Right cardiac atrium (tissue), 5 donors: ENCODE data around the gene KCTD5. TPM values are rescaled to one million over a fixed set of nuclear protein-coding genes. Genes with fewer than 3 reads are reported as not detected.
A peak's percentile ranks its signal among the peaks of the same experiment; 100 is the strongest.

ENCODE experiments used
- ATAC-seq, 2 donors: fragments of 200-7000 bp; cut with Tn5 transposase; one replicate each; pipeline versions ENCODE4 v1.8.0 to v1.9.1; 2020; ENCODE audit warnings: moderate library complexity in 2 of 2, mild to moderate bottlenecking in 1 of 2
- DNase-seq, 3 donors: peaks; one replicate each; pipeline ENCODE4 v3.0.0-alpha.2; 2020
- H3K27ac ChIP-seq: one replicate; pipeline ENCODE4 v1.5.1; 2013; ENCODE audit warnings: mild to moderate bottlenecking, low read length, control low read depth, moderate library complexity
- H3K27me3 ChIP-seq: one replicate; pipeline ENCODE4 v1.6.1; 2013; ENCODE audit not compliant: control insufficient read depth, insufficient read depth
- H3K4me1 ChIP-seq: one replicate; pipeline ENCODE4 v1.6.1; 2013; ENCODE audit warnings: low read length; ENCODE audit not compliant: control insufficient read depth, insufficient read depth
- H3K4me3 ChIP-seq: one replicate; pipeline ENCODE4 v1.5.1; 2013; ENCODE audit warnings: low read length, control low read depth
- H3K9me3 ChIP-seq: one replicate; pipeline ENCODE4 v1.6.1; 2013; ENCODE audit warnings: low read length; ENCODE audit not compliant: control insufficient read depth
- WGBS: extraction: QIAGEN DNeasy Blood & Tissue Kit; methylation state at CpG from one replicate; pipeline ENCODE4 v1.1.7; 2013; 5-methylcytosine and 5-hydroxymethylcytosine counted together
- intact Hi-C, 4 donors: fragments of 100-400 bp; cut with DNase I; formaldehyde crosslinking; loops; one replicate each; pipeline versions ENCODE4 v1.11.0 to v1.14.0; 2022 to 2023
- polyA plus RNA-seq: library from polyadenylated mRNA; stranded (reverse); fragments of 200-250 nt; gene quantifications from one replicate; pipeline ENCODE4 v1.2.3, GENCODE V29; 2013
- total RNA-seq, 4 donors: library from RNA; stranded (reverse); fragmentation: NEBNext Ultra II Directional; extraction: Animal tissue kit (Norgen Biotek cat#: 25700); gene quantifications; one replicate each; pipeline ENCODE4 v1.2.1, GENCODE V29; 2021
- donor health status: healthy with polysubstance abuse.
- donor health status: DM: no; HTN: yes; CAD: no.
- donor health status: DM: no; HTN: no; CAD: no.
- donor health status: DM: no; HTN: yes; CAD: no; lungs with severe emphysema.
- donor health status: DM: yes; HTN: yes; CAD: no.

Gene KCTD5
- total and polyA plus RNA-seq, 5 donors: 10.6 to 13.7 (median 11.7) TPM

GRCh38 chr16:2711370-2712062 lies 29.2 kb downstream of the KCTD5 start:
- H3K27me3 ChIP-seq: no peaks in the 10 kb centered on the region
- 62% methylated on average over 22 of the region's 22 CpGs for WGBS
- H3K27ac ChIP-seq: no peak overlapping the region
- H3K4me3 ChIP-seq: no peak overlapping the region
- ATAC-seq (no peak), DNase-seq (peak in 1 of 3 donors; percentile 36)
- no peaks in the 10 kb centered on the region for H3K9me3 ChIP-seq
- intact Hi-C loops: no loop called here
- H3K4me1 ChIP-seq: no peaks in the 10 kb centered on the region

- no peak overlapping the region for H3K4me3 ChIP-seq
- ATAC-seq (no peak), DNase-seq (peak in 1 of 3 donors; percentile 45)
- no peak overlapping the region for H3K27ac ChIP-seq
- 81% methylated on average over 14 of the region's 14 CpGs for WGBS
- no peaks in the 10 kb centered on the region for H3K27me3 ChIP-seq
- intact Hi-C loops: no loop called here
- no peaks in the 10 kb centered on the region for H3K9me3 ChIP-seq
- no peaks in the 10 kb centered on the region for H3K4me1 ChIP-seq
Measured at GRCh38 chr16:2712063-2712441, 29.7 kb downstream of the KCTD5 start.

- Histone ChIP-seq H3K4me3 (no peak overlapping the region), H3K9me3 (no peaks in the 10 kb centered on the region), H3K27me3 (no peaks in the 10 kb centered on the region), H3K27ac (no peak overlapping the region), H3K4me1 (no peaks in the 10 kb centered on the region)
- 81% methylated on average over 21 of the region's 21 CpGs for WGBS
- no peak for ATAC-seq
- DNase-seq: peak in 1 of 3 donors; percentile 53
- intact Hi-C loops: no loop called here
Measured at GRCh38 chr16:2712546-2712945, 30.2 kb downstream of the KCTD5 start.

GRCh38 chr16:2713523-2713922 lies 31.2 kb downstream of the KCTD5 start:
- Histone ChIP-seq H3K27ac (no peak overlapping the region), H3K4me3 (no peak overlapping the region), H3K27me3 (no peaks in the 10 kb centered on the region), H3K9me3 (no peaks in the 10 kb centered on the region), H3K4me1 (no peaks in the 10 kb centered on the region)
- WGBS: 79% methylated on average over 14 of the region's 14 CpGs
- intact Hi-C loops: no loop called here
- no peak for ATAC-seq
- DNase-seq: no peak

GRCh38 chr16:2713985-2714774 lies 31.9 kb downstream of the KCTD5 start:
- no peak overlapping the region for H3K4me3 ChIP-seq
- H3K9me3 ChIP-seq: no peaks in the 10 kb centered on the region
- DNase-seq (no peak), ATAC-seq (no peak)
- no peaks in the 10 kb centered on the region for H3K4me1 ChIP-seq
- intact Hi-C loops: no loop called here
- WGBS: 85% methylated on average over 28 of the region's 28 CpGs
- no peaks in the 10 kb centered on the region for H3K27me3 ChIP-seq
- no peak overlapping the region for H3K27ac ChIP-seq

- H3K27me3 ChIP-seq: no peaks in the 10 kb centered on the region
- intact Hi-C loops: no loop called here
- ATAC-seq: no peak
- H3K4me3 ChIP-seq: no peak overlapping the region
- no peak overlapping the region for H3K27ac ChIP-seq
- 31% methylated on average over 9 of the region's 9 CpGs for WGBS
- DNase-seq: no peak
- no peaks in the 10 kb centered on the region for H3K9me3 ChIP-seq
- no peaks in the 10 kb centered on the region for H3K4me1 ChIP-seq
Measured at GRCh38 chr16:2715064-2715463, 32.7 kb downstream of the KCTD5 start.

GRCh38 chr16:2715519-2715918 lies 33.2 kb downstream of the KCTD5 start:
- WGBS: 6% methylated on average over 33 of the region's 33 CpGs
- DNase-seq (peak; percentile 68 to 90 (median 87)), ATAC-seq (peak; percentile 51 to 63)
- Histone ChIP-seq H3K9me3 (no peaks in the 10 kb centered on the region), H3K4me3 (no peak overlapping the region), H3K4me1 (no peaks in the 10 kb centered on the region), H3K27ac (no peak overlapping the region), H3K27me3 (no peaks in the 10 kb centered on the region)
- intact Hi-C loops: no loop called here

- Histone ChIP-seq H3K27me3 (no peaks in the 10 kb centered on the region), H3K4me1 (no peaks in the 10 kb centered on the region), H3K4me3 (no peak overlapping the region), H3K9me3 (no peaks in the 10 kb centered on the region), H3K27ac (no peak overlapping the region)
- no peak for ATAC-seq
- intact Hi-C loops: no loop called here
- no peak for DNase-seq
- 58% methylated on average over 17 of the region's 17 CpGs for WGBS
Measured at GRCh38 chr16:2715966-2716885, 33.9 kb downstream of the KCTD5 start.

GRCh38 chr16:2716948-2717347 lies 34.6 kb downstream of the KCTD5 start:
- Histone ChIP-seq H3K27ac (no peak overlapping the region), H3K9me3 (no peaks in the 10 kb centered on the region), H3K4me3 (no peak overlapping the region), H3K27me3 (no peaks in the 10 kb centered on the region), H3K4me1 (no peaks in the 10 kb centered on the region)
- ATAC-seq (no peak), DNase-seq (no peak)
- 76% methylated on average over 10 of the region's 10 CpGs for WGBS
- intact Hi-C loops: no loop called here

GRCh38 chr16:2717383-2718263 lies 35.3 kb downstream of the KCTD5 start:
- no peak overlapping the region for H3K4me3 ChIP-seq
- no peaks in the 10 kb centered on the region for H3K27me3 ChIP-seq
- DNase-seq (no peak), ATAC-seq (no peak)
- WGBS: 71% methylated on average over 21 of the region's 21 CpGs
- H3K4me1 ChIP-seq: no peaks in the 10 kb centered on the region
- intact Hi-C loops: no loop called here
- H3K9me3 ChIP-seq: no peaks in the 10 kb centered on the region
- no peak overlapping the region for H3K27ac ChIP-seq
